Mammary epithelial cell (primary cell): ENCODE measurements around the gene DCTN2.

Experiments
- EZH2 ChIP-seq: IDR thresholded peaks from 2 replicates; pipeline ENCODE4 v1.6.1; 2012; ENCODE audit warnings: low read length, inconsistent platforms, borderline replicate concordance
- TF ChIP-seq, protein P1 (sequence below), 2 donors: IDR thresholded peaks in 1 of 2; conservative IDR thresholded peaks in 1 of 2; 2 replicates each; pipeline ENCODE4 v1.5.1; 2011 to 2012; ENCODE audit warnings: inconsistent platforms in 2 of 2, low read length in 2 of 2, mild to moderate bottlenecking in 2 of 2, control low read depth in 1 of 2, low read depth in 1 of 2; ENCODE audit not compliant: insufficient read depth in 1 of 2; ENCODE audit errors: extremely low read depth in 1 of 2

DNA sequence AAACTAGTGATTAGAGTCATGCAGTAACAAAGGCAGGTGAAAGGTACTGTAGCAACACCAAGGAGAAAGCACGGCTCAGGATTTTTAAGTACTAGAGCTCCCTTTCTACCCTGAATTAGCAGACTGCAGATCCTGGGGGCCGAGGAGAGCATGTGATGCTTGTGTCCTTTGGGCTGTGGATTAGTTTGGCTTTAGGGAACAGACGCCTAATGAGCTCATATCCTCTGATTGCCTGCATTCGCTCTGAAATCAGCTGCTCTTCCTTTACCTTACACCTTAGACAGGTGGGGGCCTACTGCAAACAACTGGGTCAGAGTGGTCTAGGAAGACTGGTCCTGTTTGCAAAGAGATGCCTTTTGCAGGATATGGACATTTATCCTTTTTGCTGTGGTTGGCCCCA, 46.2 kb upstream of the DCTN2 start:
- TF ChIP-seq, protein P1, sequence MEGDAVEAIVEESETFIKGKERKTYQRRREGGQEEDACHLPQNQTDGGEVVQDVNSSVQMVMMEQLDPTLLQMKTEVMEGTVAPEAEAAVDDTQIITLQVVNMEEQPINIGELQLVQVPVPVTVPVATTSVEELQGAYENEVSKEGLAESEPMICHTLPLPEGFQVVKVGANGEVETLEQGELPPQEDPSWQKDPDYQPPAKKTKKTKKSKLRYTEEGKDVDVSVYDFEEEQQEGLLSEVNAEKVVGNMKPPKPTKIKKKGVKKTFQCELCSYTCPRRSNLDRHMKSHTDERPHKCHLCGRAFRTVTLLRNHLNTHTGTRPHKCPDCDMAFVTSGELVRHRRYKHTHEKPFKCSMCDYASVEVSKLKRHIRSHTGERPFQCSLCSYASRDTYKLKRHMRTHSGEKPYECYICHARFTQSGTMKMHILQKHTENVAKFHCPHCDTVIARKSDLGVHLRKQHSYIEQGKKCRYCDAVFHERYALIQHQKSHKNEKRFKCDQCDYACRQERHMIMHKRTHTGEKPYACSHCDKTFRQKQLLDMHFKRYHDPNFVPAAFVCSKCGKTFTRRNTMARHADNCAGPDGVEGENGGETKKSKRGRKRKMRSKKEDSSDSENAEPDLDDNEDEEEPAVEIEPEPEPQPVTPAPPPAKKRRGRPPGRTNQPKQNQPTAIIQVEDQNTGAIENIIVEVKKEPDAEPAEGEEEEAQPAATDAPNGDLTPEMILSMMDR (conservative IDR thresholded peaks at IDR 0.05 in 1 of 2, IDR thresholded peaks at IDR 0.05 in 1 of 2; ENCODE audit: extremely low read depth in 1 of 2, insufficient read depth in 1 of 2, low read depth in 1 of 2, low read length in 2 of 2): no peak
- no peak for TF ChIP-seq EZH2
